ENCODE data around the gene TBC1D14. TPM values are rescaled to one million over a fixed set of nuclear protein-coding genes. Genes with fewer than 3 reads are reported as not detected.

The TBC1D14 gene
- total and polyA plus RNA-seq, 2 of the 8 experiments (the other 6 are each of a cell fraction or from before 2014, with no cell fraction given) = 45.6 to 48.2 TPM

GRCh38 chr4:6929339-6929811 lies 19.7 kb downstream of the TBC1D14 start (continued):
- TF ChIP-seq SUZ12 (IDR thresholded peaks at IDR 0.05; ENCODE audit: low read length) (no peak), CHD7 (IDR thresholded peaks at IDR 0.05; ENCODE audit: insufficient replicate concordance, low read length) (no peak), BACH1 (IDR thresholded peaks at IDR 0.05; ENCODE audit: low read length) (no peak)
